ENCODE measurements around the gene SHISA5.

DNA sequence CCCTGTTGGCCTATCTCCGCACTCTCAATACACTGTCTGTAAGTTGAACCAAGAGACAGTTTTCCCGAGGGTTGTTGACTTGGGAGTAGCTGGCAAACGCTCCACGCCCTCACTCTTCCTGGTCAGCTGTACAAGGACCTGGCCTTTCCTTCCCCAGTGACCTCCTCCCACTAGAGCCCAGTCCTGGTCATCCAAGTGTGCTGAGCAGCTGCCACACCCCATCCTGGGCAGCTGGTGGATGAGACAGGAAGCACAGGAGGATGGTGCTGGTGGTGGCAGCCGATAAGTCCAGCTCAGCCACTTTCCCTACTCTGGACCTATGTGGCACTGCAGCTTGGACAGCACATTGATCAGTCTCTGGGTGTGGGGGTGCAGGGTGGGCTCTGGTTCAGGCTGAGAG, 32.8 kb upstream of the SHISA5 start:
- TF ChIP-seq, protein P1, sequence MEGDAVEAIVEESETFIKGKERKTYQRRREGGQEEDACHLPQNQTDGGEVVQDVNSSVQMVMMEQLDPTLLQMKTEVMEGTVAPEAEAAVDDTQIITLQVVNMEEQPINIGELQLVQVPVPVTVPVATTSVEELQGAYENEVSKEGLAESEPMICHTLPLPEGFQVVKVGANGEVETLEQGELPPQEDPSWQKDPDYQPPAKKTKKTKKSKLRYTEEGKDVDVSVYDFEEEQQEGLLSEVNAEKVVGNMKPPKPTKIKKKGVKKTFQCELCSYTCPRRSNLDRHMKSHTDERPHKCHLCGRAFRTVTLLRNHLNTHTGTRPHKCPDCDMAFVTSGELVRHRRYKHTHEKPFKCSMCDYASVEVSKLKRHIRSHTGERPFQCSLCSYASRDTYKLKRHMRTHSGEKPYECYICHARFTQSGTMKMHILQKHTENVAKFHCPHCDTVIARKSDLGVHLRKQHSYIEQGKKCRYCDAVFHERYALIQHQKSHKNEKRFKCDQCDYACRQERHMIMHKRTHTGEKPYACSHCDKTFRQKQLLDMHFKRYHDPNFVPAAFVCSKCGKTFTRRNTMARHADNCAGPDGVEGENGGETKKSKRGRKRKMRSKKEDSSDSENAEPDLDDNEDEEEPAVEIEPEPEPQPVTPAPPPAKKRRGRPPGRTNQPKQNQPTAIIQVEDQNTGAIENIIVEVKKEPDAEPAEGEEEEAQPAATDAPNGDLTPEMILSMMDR (IDR thresholded peaks at IDR 0.05): no peak
- TF ChIP-seq EZH2 (IDR thresholded peaks at IDR 0.05; ENCODE audit: borderline replicate concordance, insufficient read depth, low read depth, low read length, poor library complexity, severe bottlenecking): no peak

Data from B cell (primary cell).